GM19452 (cell line): Measurements from ENCODE around the gene DCUN1D2.

ENCODE experiments used
- ATAC-seq: cut with Tn5 transposase; IDR thresholded peaks from one replicate; pipeline ENCODE4 v1.9.1; 2021; ENCODE audit not compliant: unreplicated experiment

Gene DCUN1D2

DNA sequence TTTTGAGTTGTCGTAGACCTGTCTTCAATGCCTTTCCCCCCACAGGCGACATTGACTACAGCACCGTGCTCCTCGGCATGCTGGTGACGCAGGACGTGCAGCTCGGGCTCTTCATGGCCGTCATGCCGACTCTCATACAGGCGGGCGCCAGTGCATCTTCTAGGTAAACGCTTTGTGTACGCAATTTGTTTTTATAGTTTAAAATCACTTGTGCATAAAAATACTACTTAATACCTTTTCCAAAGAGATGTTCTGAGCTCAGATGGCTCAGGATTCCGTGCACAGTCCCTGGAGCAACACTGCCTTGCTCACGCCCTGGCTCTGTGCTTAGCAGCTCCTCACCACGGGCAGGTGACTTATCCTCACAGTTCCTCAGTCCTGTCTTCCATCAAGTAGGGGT is 30.1 kb upstream of the DCUN1D2 start:
- ATAC-seq = no peak

DNA sequence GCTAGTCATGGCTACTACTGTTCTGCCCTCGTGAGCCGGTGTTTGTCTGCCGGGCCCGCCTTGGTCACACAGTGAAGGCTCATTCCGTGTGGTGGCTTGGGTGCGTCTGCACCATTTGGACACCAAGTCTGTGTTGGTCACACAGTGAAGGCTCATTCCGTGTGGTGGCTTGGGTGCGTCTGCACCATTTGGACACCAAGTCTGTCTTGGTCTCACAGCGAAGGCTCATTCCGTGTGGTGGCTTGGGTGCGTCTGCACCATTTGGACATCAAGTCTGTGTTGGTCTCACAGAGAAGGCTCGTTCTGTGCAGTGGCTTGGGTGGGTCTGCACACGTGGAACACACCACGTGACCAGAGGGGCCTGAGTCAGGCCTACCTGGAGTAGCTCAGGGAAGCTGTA is 29.0 kb upstream of the DCUN1D2 start:
- ATAC-seq = no peak

DNA sequence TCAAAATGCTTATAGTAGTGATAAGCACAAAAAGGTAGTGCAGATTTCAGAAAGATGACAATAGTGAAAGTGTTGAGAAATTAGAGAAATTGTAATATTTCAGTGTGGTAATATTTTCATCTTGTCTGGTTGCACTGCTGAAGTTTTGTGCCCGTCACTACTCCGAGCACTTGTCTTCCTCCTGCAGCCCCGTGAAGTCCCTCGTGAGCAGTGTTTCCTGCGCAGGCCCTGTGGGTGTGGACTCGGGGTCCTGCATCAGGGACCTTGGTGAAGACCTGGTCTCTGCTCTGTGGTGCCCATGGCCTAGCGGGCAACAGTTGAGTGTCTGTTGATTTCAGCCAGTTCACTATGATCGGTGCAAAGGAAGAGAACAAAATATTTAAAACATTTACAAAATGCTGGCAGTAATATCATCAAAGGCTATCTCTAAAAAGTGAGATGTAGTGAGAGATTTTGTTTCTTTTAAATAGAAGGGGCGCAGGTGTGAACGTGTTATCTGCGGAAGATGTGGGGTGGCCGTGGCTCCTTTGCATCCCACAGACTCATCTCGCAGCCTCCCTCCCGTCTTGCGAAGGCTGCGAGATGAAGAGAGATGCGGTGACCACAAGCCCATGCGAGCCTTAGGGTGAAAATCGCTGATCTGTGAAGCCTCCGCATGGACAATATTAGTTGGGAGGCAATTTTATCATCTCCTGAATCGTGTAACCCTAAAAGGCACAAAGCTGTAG is 27.7 kb upstream of the DCUN1D2 start:
- no peak for ATAC-seq

DNA sequence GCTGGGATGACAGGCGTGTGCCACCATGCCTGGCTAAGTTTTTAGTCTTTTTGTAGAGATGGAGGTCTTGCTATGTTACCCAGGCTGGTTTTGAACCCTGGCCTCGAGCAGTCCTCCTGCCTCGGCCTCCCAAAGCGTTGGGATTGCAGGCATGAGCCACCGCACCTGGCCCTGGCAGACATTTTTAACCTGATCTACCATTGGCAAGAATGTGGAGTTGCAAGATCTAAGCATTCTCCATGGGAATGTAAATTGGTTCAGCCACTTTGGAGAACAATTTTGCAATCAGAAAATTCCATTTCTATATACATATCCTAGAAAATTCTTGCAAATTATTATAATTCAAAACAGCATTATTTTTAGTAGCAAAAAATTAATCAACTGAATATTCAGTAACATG is 24.3 kb upstream of the DCUN1D2 start:
- ATAC-seq = no peak

DNA sequence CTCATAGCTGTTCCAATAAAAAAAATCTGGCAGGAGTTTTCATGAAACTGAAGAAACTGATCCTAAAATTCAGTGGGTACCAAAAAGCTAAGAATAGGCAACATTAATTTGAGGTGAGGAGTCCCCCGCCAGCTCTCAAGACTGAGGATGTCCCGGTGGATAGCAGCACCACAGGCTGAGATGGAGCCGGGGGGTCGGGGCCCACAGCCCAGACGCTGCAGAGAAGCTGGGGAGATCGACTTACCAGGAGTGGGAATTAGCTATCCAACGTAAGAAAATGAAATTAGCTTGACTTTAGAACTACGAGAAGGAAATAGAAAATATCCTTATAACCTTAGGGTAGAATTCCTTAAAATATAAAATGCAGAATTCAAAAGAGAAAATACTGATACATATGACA is 23.2 kb upstream of the DCUN1D2 start:
- no peak for ATAC-seq

DNA sequence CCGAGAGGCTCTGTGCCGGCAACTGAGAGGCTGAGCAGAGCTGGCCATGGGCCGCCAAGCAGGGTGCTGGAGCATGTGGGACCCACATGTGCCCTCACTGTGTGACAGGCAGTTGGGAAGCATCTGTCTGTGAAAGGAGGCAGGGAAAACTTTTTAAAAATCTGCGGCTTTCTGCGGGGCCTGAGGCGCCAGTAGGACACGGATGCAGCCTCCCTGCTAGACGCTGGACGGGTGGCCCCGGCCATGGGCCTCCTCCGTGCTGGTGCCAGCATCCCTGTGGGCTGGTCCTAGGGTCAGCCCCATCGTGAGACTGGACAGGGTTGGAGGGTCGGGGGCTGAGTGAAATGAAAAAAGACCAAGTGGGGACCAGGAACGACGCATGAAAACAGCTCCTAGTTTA is 20.9 kb upstream of the DCUN1D2 start:
- ATAC-seq = no peak

DNA sequence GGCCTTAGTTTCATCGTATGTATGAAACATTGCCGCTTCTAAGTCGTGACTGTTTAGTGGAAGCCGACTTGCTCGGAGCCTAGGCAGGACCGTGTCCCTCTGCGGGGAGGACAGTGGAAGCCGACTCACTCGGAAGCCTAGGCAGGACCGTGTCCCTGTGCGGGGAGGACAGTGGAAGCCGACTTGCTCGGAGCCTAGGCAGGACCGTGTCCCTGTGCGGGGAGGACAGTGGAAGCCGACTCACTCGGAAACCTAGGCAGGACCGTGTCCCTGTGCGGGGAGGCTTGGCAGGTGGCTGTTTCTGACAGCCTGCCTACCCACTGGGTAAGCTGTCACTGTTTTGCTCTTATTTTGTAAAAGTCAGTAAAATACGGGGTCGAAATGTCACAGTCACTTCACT is 20.4 kb upstream of the DCUN1D2 start:
- no peak for ATAC-seq

DNA sequence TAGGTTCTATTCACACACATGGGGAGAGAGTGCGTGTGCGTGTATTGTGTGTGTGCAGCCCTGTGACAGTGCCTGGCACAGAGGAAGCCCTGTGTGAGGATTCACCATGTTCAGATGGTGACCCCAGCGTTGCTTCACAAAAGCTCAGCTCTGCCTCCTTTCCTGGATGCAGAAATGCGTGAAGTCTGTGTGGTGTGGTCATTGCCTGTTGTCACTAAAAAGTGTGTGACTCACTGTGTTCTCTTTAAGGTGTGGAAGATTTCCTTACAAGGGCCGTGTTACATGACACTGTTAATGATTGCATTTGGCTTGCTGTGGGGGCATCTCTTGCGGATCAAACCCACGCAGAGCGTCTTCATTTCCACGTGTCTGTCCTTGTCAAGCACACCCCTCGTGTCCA is 19.5 kb upstream of the DCUN1D2 start:
- ATAC-seq = no peak

DNA sequence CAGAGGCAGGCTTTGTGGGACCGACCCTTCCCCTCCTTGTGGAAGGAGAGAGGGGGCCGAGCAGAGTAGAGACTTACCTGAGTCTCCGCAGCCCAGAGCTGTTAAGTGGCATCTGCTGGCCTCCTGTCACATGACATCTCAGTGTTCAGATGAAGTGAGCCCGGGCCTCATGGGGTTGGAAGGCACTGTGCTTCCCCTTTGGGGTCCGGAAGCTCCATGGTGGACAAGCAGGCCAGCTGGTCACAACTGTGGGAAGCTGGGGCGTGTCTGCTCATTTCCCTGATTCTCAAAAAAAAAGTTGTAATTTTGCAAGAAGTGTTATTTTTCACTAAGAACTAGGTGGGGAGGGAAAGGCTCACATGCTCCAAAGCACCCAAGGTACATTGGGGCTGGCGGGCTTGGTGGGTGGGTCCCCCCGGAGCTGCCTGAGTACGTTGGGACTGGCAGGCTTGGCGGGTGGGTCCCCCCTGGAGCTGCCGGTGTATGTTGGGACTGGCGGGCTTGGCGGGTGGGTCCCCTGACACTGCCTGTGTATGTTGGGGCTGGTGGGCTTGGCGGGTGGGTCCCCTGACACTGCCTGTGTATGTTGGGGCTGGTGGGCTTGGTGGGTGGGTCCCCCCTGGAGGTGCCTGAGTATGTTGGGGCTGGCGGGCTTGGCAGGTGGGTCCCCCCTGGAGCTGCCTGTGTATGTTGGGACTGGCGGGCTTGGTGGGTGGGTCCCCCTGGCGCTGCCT is 18.2 kb upstream of the DCUN1D2 start:
- no peak for ATAC-seq

DNA sequence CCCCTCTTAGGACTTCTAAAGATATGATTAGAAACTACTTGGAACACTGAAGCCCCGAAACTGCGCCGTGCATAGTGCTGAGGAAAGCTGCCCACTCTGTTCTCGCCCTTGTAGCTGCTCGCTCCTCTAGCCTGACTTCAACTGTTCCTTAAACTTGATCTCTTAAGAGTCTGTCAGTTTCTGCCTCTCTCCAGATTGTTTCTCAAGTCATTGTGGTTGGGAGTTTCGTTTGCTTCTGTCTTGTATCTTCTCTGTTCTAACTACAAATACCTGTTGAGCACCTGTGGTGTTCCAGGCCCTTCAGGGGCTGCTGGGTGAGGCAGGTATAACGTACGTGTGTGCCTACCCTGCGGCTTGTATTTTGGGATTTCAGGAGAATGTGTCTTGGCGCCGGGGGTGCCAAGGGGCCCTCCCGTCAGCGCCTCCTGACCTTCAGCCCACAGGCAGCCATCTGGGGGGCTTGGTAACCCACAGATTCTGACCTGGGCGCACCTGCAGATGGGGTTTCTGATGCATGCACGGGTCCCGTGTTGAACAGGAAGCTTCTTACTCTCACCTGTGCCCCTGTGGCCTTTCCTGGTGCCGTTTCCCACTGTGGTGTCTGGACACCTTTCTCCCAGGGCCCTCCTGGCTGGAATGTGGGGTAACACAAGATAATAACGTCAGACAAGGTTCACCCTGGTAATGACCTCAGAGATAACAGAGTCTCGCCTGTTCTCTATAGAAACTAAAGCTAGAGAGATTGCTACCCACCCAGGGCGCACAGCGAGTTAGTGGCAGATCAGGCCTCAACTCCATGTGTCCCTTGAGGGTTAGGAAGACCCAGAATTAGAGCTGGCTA is 17.2 kb upstream of the DCUN1D2 start:
- ATAC-seq = no peak

DNA sequence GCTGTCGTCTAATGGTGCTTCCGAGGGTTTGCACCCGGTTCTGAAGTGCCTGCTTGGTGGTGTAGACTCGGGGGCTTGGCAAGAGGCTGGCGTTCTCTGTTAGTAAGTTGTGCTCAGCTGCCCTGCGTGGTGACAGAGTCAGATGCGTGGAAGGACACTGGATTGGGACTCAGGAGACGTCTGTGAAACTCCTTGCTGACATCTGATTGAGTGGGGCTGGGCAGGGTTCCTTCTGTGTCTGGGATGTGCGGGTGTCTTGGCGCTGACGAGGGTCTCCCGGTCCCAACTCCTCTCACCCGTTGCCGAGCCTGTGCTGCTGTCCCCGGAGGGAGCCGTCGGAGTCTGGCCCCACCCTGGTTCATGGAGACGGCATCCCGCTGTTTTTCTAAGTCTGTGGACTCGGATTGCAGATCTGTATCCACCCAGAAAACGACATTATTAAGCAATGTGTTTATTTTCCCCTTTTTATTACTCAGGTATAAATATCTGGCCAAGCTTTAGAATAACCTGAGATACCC is 16.4 kb upstream of the DCUN1D2 start:
- no peak for ATAC-seq

DNA sequence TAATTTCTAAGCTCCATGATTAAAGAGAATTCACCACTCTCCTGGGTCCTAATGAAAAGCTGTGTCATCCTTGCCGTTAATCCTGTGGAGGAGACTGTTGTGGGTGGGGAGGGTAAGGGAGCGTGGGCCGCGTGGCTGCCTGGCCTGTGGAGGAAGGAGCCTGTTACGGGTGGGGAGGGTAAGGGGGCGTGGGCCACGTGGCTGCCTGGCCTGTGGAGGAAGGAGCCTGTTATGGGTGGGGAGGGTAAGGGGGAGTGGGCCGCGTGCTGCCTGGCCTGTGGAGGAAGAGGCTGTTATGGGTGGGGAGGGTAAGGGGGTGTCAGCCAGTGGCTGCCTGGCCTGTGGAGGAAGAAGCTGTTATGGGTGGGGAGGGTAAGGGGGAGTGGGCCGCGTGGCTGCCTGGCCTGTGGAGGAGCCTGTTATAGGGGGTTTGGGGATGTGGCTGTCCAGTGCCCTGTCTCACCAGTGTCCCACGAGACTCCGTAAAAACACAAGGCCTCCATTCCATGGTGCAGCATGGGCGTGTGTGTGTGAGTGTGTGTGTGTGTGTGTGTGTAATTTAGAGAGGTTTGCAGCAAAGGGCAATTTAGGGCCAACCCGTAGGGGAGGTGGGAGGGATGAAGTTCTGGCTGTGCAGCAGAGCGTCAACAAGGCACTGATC is 15.6 kb upstream of the DCUN1D2 start:
- ATAC-seq = no peak

DNA sequence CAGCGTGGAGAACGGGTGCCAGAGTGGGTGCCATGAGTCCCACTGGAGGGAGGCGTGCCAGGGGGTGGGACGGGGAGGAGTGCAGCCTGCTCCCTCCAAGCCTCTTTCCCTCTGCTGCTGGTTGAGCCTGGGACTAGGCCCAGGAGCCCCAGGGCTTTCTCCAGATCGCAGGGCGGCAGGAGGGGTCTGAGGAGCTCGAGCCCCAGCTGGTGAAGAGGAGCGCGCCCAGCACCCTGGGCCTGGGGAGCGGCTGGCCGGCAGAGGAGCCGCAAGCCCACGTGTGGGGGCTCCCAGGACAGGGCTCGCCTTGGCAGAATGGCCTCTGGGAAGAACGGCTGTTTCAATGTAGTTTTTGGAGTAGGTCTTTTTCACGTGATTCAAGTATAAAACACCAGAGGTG is 12.2 kb upstream of the DCUN1D2 start:
- ATAC-seq = no peak

DNA sequence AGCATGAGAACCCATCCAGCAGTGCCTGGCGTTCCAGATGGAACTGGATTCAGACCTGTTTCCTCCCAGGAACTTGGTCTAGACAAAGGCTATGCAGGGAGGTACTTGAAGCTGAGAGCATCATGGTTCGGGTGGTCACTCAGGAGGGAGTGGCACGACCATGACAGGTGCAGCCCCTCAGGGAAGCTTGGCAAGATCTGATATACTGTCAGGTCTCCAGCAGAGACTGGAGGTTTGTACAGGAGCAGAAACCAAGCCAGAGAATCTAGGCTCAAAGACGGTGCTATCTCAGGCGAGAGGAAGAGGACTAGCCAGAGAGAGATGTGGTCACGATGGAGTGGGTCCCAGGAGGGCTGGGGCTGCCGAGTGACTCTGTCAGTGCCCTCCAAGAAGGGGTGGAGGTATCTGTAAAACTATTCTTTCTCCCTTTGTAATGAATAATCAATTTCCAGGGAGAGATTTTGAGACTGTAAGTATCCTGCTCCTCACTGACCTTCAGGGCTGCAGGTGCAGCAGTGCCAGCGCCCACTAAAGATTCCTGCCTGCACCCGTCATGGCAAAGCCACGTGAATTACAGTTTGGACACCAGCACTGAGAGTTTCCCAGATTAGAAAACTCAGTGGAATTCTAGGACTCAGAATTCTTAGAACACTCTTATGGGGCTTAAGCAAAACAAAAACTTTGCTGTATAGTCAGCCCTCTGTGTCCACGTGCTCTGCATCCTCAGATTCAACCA is 10.2 kb upstream of the DCUN1D2 start:
- ATAC-seq = no peak

DNA sequence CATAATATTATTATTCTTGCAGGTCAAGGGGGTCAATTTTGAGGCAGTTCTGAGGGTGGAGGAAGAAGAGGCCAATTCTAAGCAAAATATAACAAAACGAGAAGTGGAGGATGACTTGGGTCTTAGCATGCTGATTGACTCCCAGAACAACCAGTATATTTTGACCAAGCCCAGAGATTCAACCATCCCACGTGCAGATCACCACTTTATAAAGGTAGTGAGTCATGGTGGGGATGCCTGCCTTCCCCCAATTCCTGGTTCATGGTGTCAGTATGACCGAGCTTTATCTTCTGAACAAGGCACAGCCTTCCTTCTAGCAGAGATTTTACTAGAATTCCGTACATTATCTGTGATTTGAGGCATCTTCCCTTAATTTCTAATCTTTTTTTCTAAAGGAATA is 9.4 kb upstream of the DCUN1D2 start:
- ATAC-seq = no peak

DNA sequence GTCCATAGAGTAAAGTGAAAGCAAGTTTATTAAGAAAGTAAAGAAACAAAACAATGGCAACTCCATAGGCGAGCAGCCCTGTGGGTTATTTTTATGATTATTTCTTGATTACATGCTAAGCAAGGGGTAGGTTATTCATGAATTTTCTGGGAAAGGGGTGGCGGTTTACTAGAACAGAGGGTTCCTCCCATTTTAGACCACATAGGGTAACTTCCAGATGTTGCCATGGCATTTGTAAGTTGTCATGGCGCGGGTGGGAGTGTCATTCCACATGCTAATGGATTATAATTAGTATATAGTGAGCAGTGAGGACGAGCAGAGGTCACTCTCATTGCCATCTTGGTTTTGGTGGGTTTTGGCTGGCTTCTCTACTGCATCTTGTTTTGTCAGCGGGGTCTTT is 8.4 kb upstream of the DCUN1D2 start:
- no peak for ATAC-seq

DNA sequence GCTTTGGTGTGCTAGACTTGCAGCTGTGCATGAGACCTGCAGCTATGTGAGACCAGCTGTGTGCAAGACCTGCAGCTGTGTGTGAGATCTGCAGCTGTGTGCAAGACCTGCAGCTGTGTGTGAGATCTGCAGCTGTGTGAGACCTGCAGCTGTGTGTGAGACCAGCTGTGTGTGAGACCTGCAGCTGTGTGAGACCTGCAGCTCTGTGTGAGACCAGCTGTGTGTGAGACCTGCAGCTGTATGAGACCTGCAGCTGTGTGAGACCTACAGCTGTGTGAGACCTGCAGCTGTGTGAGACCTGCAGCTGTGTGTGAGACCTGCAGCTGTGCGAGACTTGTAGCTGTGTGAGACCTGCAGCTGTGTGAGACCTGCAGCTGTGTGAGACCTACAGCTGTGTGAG is 6.7 kb upstream of the DCUN1D2 start:
- ATAC-seq = no peak

DNA sequence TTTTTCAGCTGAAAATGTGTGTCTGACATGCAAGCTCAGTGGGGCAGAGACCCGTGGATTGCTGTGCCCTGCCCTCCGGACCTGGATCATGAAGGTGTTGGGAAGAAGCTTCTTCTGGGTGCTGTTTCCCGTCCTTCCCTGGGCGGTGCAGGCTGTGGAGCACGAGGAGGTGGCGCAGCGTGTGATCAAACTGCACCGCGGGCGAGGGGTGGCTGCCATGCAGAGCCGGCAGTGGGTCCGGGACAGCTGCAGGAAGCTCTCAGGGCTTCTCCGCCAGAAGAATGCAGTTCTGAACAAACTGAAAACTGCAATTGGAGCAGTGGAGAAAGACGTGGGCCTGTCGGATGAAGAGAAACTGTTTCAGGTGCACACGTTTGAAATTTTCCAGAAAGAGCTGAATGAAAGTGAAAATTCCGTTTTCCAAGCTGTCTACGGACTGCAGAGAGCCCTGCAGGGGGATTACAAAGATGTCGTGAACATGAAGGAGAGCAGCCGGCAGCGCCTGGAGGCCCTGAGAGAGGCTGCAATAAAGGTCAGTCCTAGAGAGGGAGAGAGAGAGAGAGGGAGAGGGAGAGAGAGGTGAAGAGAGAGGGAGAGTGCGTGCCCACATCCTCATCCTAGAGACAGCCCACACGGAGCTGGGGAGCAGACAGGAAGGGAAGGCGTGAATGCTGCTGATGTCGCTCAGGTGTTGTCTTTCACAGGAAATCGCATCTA is 5.1 kb upstream of the DCUN1D2 start:
- no peak for ATAC-seq

DNA sequence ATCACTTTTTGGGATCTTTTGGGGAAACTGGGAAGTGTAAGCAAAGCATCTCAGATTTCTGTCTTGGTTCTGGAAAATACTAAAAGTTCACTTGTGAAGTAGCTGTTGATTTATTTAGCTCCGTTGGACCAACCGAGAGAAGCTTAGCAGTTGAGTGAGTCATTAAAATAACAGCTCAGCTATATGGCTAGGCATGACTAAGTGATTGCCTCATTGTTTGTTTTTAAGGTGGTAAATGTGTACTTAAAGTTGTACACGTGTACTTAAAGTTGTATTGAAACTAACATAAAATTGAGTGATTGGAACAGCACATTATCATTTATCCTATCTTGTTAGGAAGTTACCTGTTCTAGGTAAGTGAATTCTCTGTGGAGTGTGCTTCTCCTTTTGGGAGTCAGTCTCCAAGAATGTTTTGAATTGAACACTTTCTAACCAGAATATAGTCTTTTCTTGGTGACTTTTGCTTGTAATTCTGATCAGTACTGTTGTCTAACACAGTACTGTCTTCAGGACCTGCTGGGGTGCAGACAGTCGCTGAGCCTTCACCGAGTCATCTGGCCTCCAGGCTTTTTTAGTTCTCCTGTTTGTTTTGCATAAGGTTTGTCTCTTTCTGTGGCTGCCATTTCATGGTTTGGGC is 2.9 kb upstream of the DCUN1D2 start:
- no peak for ATAC-seq
